Stimulated activated CD4-positive, alpha-beta T cell treated with anti-CD3 and anti-CD28 coated beads, Interleukin-4, amount 100 ng/mL, for 48 hours (primary cell): ENCODE data around the gene SPRED3.
"Not testable (repeated sequence)": the region's sequence is repeated elsewhere in the genome, so short reads cannot be mapped to it uniquely, and the experiment has no call there.

Experiments used
- DNase-seq, 2 donors: peaks; one replicate each; pipeline ENCODE4 v3.0.0-alpha.2; 2020; ENCODE audit warnings: low read depth in 2 of 2

The SPRED3 gene

GRCh38 chr19:38388349-38389100 is at the start of gene SPRED3:
TSS of gene SPRED3 (plus strand) at chr19:38388697. CDS start at chr19:38390303, 1,606 bp downstream.
- no peak for DNase-seq

- not testable (repeated sequence) for DNase-seq
These were observed 49.5 kb upstream of the SPRED3 start for GRCh38 chr19:38339011-38339410.

GRCh38 chr19:38340927-38341326 is 47.6 kb upstream of the SPRED3 start:
- no peak for DNase-seq

GRCh38 chr19:38346837-38347236 is 41.7 kb upstream of the SPRED3 start:
- no peak for DNase-seq

GRCh38 chr19:38350883-38351282 is 37.6 kb upstream of the SPRED3 start:
- no peak for DNase-seq

- DNase-seq = no peak
These were observed 36.6 kb upstream of the SPRED3 start for GRCh38 chr19:38351865-38352395.

GRCh38 chr19:38352611-38353010 is 35.9 kb upstream of the SPRED3 start:
- DNase-seq = no peak

GRCh38 chr19:38355728-38356725 is 32.5 kb upstream of the SPRED3 start:
- no peak for DNase-seq

- no peak for DNase-seq
These were observed 30.4 kb upstream of the SPRED3 start for GRCh38 chr19:38358071-38358470.

GRCh38 chr19:38359242-38360021 is 29.1 kb upstream of the SPRED3 start:
- no peak for DNase-seq

GRCh38 chr19:38360351-38360750 is 28.1 kb upstream of the SPRED3 start:
- DNase-seq = no peak

GRCh38 chr19:38360839-38361631 is 27.5 kb upstream of the SPRED3 start:
- no peak for DNase-seq

- peak; percentile 66 to 77 for DNase-seq
These were observed 26.8 kb upstream of the SPRED3 start for GRCh38 chr19:38361633-38362075.

GRCh38 chr19:38362076-38362945 is 26.2 kb upstream of the SPRED3 start:
- peak; percentile 92 for DNase-seq

- DNase-seq = not testable (repeated sequence)
These were observed 25.4 kb upstream of the SPRED3 start for GRCh38 chr19:38362946-38363688.

- no peak for DNase-seq
These were observed 21.5 kb upstream of the SPRED3 start for GRCh38 chr19:38367041-38367440.

- no peak for DNase-seq
These were observed 18.9 kb upstream of the SPRED3 start for GRCh38 chr19:38369584-38369983.

- DNase-seq = no peak
These were observed 18.2 kb upstream of the SPRED3 start for GRCh38 chr19:38370299-38370698.

GRCh38 chr19:38371081-38371480 is 17.4 kb upstream of the SPRED3 start:
- DNase-seq = no peak
